HUES6 (cell line): ENCODE results near the gene RAB1B.
A peak's percentile ranks its signal among the peaks of the same experiment; 100 is the strongest.

ENCODE experiments used
- H3K27ac ChIP-seq: 2 replicates; pipeline ENCODE4 v1.7.0; 2013; ENCODE audit warnings: low read depth, mild to moderate bottlenecking, low read length, inconsistent platforms
- H3K27me3 ChIP-seq: 2 replicates; pipeline ENCODE4 v1.6.1; 2013; ENCODE audit warnings: low read length; ENCODE audit not compliant: control insufficient read depth, insufficient read depth
- H3K36me3 ChIP-seq: 2 replicates; pipeline ENCODE4 v1.6.1; 2013; ENCODE audit warnings: low read length; ENCODE audit not compliant: control insufficient read depth, insufficient read depth
- H3K4me1 ChIP-seq: 2 replicates; pipeline ENCODE4 v1.6.1; 2013; ENCODE audit warnings: low read length; ENCODE audit not compliant: control insufficient read depth, insufficient read depth
- H3K4me3 ChIP-seq: 2 replicates; pipeline ENCODE4 v1.5.1; 2013; ENCODE audit warnings: low read depth, low read length
- H3K9ac ChIP-seq: one replicate; pipeline ENCODE4 v1.6.1; 2013; ENCODE audit warnings: mild to moderate bottlenecking, low read length
- H3K9me3 ChIP-seq: 2 replicates; pipeline ENCODE4 v1.6.1; 2013; ENCODE audit warnings: low read depth, low read length; ENCODE audit not compliant: control insufficient read depth, insufficient read depth

RAB1B gene

DNA sequence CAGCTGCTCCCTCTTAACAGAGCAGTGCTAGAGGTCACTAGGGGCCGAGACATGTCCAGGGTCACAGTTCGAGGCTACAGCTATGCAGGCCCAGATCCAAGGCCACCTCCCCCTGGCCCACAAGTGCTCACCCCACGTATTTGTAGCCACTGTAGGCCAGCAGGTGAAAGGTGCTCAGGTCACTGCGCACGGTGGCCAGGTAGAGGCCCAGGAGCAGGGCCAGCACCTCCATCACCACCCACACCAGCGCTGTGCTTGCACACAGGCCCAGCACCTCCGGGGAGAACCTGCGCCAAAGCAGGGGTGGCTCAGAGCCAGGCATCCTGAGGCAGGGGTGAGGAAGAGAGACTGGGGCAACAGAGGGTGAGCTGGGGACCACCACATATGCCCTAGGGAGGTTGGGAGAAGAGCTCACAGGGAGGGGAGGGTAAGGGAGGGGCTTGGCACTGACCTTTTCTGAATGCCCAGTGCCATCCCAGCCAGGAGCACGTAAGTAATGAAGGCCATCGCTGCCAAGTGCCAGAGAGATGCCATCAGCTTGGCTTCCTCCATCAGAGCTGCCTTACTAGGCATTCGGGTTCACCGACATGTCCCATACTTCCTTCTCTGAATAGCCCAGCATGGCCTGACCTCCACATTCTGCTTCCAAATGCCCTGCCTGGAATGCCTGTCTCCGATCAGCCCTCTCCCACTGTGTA, 17.0 kb downstream of the RAB1B start:
- no peak overlapping the region for H3K4me3 ChIP-seq
- peaks cover 26% of the 10 kb centered on the region for H3K4me1 ChIP-seq
- H3K27ac ChIP-seq = no peak overlapping the region
- H3K9ac ChIP-seq = no peak overlapping the region
- H3K36me3 ChIP-seq = peaks cover 22% of the 10 kb centered on the region
- H3K9me3 ChIP-seq = no peaks in the 10 kb centered on the region
- peaks cover 10% of the 10 kb centered on the region for H3K27me3 ChIP-seq

DNA sequence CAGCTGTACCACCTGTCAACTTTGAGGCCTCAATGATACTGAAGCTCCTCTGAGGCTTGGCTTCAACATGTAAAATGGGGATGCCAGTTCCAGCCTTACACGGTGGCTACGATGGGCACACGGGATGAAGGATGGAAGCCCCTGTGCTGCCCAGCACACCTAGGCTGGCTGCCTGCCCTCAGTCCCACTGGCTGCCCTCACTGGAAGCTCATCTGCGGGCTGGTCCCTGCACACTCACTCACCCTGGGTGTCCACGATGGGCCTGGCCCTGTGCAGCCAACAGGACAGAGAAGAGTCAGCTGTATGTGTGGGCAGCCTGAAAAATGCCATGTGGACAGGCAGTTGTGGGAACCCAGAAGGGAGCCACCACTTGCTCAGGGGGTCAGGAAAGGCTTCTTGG, 18.3 kb downstream of the RAB1B start:
- Histone ChIP-seq H3K36me3 (peaks cover 22% of the 10 kb centered on the region), H3K9me3 (no peaks in the 10 kb centered on the region), H3K27me3 (peaks cover 21% of the 10 kb centered on the region), H3K27ac (no peak overlapping the region), H3K4me3 (no peak overlapping the region), H3K4me1 (peaks cover 21% of the 10 kb centered on the region), H3K9ac (no peak overlapping the region)

DNA sequence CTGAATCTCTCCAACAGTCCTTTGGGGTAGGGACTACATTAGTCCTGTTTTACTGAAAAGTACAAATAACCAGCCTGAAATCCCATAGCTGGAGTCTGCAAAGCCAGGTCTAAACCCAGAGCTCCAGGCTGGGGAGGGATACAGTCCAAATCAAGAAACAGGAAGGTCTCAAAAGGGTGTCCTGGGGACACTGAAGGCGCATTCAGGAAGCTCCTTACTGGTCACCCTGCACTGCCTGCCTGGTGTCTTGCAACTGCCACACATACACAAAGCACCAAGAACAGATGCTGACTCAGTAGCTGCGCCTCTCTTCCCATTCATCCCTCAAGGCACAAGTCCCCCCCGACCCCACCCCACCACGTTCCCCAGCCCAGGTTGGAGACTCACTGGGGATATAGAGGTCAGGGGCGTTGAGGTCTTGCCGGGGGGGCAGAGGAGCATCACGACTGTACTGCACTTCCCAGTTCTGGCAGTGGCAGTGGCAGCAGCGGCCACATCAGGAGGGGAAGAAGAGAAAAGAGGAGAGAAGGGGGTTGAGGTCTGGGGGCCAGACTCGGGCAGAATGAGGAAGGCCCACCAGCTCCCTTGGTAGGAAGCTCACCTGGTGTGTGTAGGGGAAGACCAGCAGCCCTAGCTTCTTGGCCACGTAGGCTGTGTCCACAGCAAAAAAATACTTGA, 18.9 kb downstream of the RAB1B start:
- Histone ChIP-seq H3K9me3 (no peaks in the 10 kb centered on the region), H3K4me3 (peak overlapping the region; percentile 77; the same call in 1 of the 2 replicates), H3K36me3 (peaks cover 22% of the 10 kb centered on the region), H3K4me1 (peaks cover 17% of the 10 kb centered on the region), H3K9ac (no peak overlapping the region), H3K27me3 (peaks cover 28% of the 10 kb centered on the region), H3K27ac (no peak overlapping the region)

GRCh38 chr11:66287889-66288670, 19.6 kb downstream of the RAB1B start:
- Histone ChIP-seq H3K9me3 (no peaks in the 10 kb centered on the region), H3K4me3 (peak overlapping the region; percentile 77), H3K36me3 (peaks cover 22% of the 10 kb centered on the region), H3K9ac (peak overlapping the region; percentile 76), H3K27me3 (peaks cover 35% of the 10 kb centered on the region), H3K27ac (no peak overlapping the region; the same call in 1 of the 2 replicates), H3K4me1 (peaks cover 13% of the 10 kb centered on the region)

- peaks cover 43% of the 10 kb centered on the region for H3K27me3 ChIP-seq
- H3K27ac ChIP-seq = peak within 1 kb of the TSS; percentile 46; the same call in 1 of the 2 replicates
- H3K4me1 ChIP-seq = peaks cover 13% of the 10 kb centered on the region
- H3K4me3 ChIP-seq = peak within 1 kb of the TSS; percentile 77
- no peaks in the 10 kb centered on the region for H3K9me3 ChIP-seq
- H3K9ac ChIP-seq = peak within 1 kb of the TSS; percentile 76
- H3K36me3 ChIP-seq = peaks cover 22% of the 10 kb centered on the region
These were observed 20.5 kb downstream of the RAB1B start, which contains the start of gene YIF1A for GRCh38 chr11:66288671-66289547. YIF1A (minus strand) TSS chr11:66289143; CDS start chr11:66288985, 158 bp downstream.

DNA sequence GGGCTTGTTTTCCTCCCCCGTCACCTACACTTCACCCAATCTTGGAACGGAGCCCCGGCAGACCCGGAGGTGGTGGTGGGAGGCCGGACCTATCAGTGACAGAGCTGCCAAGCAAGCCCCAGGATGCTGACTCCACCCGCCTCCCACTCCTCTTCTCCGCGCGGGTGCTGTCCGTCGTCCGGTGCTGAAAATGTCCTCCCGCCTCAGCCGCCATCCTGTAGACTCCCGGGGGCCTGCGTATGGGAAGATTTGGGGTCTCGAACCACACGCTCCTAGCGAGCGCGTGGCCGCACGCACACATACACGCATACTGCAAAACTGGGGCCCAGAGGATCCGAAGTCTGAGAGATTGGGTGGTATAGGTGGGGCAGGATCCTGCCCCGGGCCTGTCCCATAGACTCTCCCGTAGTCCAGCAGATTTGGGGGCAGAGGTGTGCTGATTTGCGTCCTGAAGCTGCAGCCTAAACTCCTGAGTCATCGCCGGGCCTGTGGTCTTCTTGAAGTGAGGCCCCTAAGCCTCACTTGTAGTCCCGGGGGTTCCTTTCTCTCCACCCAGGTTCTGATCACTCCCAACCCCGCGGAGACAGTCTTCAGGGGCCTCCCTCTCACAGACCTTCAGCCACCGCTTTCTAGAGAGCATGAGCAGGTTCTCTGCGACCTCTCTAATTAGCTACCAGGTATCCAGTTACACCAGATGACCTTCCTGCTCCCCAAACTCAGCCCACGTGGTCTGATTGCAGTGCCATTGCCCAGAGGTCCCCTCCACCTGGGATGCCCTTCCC, 21.3 kb downstream of the RAB1B start:
- peaks cover 15% of the 10 kb centered on the region for H3K36me3 ChIP-seq
- peaks cover 13% of the 10 kb centered on the region for H3K4me1 ChIP-seq
- H3K4me3 ChIP-seq = peak overlapping the region; percentile 77
- H3K9ac ChIP-seq = peak overlapping the region; percentile 41
- H3K27ac ChIP-seq = no peak overlapping the region
- peaks cover 49% of the 10 kb centered on the region for H3K27me3 ChIP-seq
- no peaks in the 10 kb centered on the region for H3K9me3 ChIP-seq

DNA sequence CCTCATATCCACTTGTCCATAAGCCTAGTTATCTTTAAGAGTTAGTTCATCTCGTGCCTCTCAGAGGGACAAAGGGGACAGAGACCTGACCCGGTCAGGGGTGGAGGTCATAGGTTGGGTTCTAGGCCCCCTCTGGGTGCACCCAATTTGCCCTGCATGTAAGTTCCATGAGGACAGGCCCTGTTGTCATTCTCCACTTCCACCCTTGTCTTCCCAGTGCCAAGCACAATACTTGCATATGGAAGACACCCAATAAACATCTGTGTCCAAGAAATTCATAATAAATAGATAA, 21.8 kb downstream of the RAB1B start:
- Histone ChIP-seq H3K27ac (no peak overlapping the region), H3K27me3 (peaks cover 49% of the 10 kb centered on the region), H3K36me3 (peaks cover 10% of the 10 kb centered on the region), H3K9ac (no peak overlapping the region), H3K4me3 (no peak overlapping the region), H3K9me3 (no peaks in the 10 kb centered on the region), H3K4me1 (peaks cover 13% of the 10 kb centered on the region)

DNA sequence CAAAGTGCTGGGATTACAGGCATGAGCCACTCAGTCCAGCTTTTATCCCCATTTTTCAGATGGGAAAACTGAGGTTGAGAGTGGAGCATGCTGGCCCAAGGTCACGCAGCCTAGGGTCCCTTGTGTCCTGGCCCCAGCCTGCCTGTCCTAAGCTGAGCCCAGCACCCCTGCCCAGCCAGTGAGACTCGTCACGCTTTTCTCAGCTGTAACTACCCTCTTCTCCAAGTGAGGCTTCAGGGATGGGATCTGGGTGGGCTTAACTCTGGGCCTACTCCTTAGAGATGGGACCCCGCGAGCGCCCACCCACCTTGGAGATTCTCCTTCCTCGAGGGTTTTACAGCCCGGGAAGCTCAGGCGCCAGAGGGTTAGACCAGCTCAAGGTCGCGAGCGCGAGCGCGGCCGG, 22.9 kb downstream of the RAB1B start:
- Histone ChIP-seq H3K9ac (no peak overlapping the region), H3K4me1 (peaks cover 13% of the 10 kb centered on the region), H3K4me3 (peak overlapping the region; percentile 58), H3K27me3 (peaks cover 49% of the 10 kb centered on the region), H3K36me3 (peaks cover 4% of the 10 kb centered on the region), H3K9me3 (no peaks in the 10 kb centered on the region), H3K27ac (no peak overlapping the region)

- H3K9me3 ChIP-seq = no peaks in the 10 kb centered on the region
- no peak within 1 kb of the TSS for H3K9ac ChIP-seq
- peaks cover 13% of the 10 kb centered on the region for H3K4me1 ChIP-seq
- no peak within 1 kb of the TSS for H3K27ac ChIP-seq
- H3K27me3 ChIP-seq = peaks cover 50% of the 10 kb centered on the region
- no peaks in the 10 kb centered on the region for H3K36me3 ChIP-seq
- H3K4me3 ChIP-seq = peak within 1 kb of the TSS; percentile 64
These were observed 23.5 kb downstream of the RAB1B start, which contains the start of gene TMEM151A for GRCh38 chr11:66291706-66292542. TMEM151A (plus strand) TSS chr11:66291894; CDS start chr11:66292014, 120 bp downstream.
